Measurements from ENCODE around the gene TGFBR3L.

Gene TGFBR3L

DNA sequence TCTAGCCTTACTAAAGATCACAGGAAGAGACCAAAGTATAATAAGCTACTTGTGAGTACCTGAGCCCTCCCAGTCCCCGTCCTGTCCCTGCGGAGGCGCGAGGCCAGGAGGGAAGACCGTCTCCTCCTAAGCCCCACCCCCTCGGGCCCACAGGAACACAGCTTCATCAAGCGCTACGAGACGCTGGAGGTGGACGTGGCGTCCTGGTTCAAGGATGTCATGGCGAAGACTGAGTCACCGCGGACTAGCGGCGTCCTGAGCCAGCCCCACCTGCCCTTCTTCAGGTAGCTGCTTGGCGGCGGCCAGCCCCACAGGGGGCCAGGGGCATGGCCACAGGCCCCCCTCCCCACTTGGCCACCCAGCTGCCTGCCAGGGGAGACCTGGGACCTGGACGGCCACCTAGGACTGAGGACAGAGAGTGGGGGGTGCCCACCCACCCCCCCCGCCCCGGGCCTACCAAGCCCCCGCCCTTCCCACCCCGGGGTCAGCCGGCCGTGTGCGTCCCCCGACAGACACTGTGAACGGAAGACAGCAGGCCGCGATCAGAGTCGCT is 2.4 kb upstream of the TGFBR3L start:
- H3K36me3 ChIP-seq (ENCODE audit: control insufficient read depth in 2 of 2, insufficient read depth in 1 of 2, low read length in 2 of 2) = peaks cover 0 to 34% of the 10 kb centered on the region in 2 experiments; a peak in 2 of 3 replicates
- TF ChIP-seq, protein P1, sequence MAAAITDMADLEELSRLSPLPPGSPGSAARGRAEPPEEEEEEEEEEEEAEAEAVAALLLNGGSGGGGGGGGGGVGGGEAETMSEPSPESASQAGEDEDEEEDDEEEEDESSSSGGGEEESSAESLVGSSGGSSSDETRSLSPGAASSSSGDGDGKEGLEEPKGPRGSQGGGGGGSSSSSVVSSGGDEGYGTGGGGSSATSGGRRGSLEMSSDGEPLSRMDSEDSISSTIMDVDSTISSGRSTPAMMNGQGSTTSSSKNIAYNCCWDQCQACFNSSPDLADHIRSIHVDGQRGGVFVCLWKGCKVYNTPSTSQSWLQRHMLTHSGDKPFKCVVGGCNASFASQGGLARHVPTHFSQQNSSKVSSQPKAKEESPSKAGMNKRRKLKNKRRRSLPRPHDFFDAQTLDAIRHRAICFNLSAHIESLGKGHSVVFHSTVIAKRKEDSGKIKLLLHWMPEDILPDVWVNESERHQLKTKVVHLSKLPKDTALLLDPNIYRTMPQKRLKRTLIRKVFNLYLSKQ (tag by site-specific recombination; IDR thresholded peaks at IDR 0.05; ENCODE audit: borderline replicate concordance) = no peak
- 0 out of 2 replicates have a peak, but pooled peaks have one; percentile 11 for TF ChIP-seq KLF8 (tag by site-specific recombination; IDR thresholded peaks at IDR 0.05)
- no peak for TF ChIP-seq ZSCAN23 (tag by site-specific recombination; IDR thresholded peaks at IDR 0.05)
- no peak for TF ChIP-seq ZNF121 (tag by site-specific recombination; IDR thresholded peaks at IDR 0.05)
- no peak overlapping the region for H3K4me3 ChIP-seq (ENCODE audit: low read depth, low read length)
- no peaks in the 10 kb centered on the region for H3K9me3 ChIP-seq (ENCODE audit: control insufficient read depth, insufficient read depth, low read depth, low read length)
- POLR2A ChIA-PET = interaction anchor here (1.1 to 2.3 kb wide), 3 partner anchors 8 to 15 kb away, joined by 3 to 15 read pairs (median 8); partner anchors contain the start of genes MAP2K7 and SNAPC2
- no peaks in the 10 kb centered on the region; the same call in 1 of the 2 replicates for H3K4me1 ChIP-seq (ENCODE audit: control insufficient read depth, insufficient read depth, low read length)
- CTCF ChIA-PET = interaction anchor here (0.9 to 1.1 kb wide), 2 partner anchors 32 to 43 kb away, joined by 3 to 4 read pairs; no protein-coding TSS in a partner anchor
- no peak overlapping the region for H3K27ac ChIP-seq (ENCODE audit: extremely low read depth, low read depth, low read length)

DNA sequence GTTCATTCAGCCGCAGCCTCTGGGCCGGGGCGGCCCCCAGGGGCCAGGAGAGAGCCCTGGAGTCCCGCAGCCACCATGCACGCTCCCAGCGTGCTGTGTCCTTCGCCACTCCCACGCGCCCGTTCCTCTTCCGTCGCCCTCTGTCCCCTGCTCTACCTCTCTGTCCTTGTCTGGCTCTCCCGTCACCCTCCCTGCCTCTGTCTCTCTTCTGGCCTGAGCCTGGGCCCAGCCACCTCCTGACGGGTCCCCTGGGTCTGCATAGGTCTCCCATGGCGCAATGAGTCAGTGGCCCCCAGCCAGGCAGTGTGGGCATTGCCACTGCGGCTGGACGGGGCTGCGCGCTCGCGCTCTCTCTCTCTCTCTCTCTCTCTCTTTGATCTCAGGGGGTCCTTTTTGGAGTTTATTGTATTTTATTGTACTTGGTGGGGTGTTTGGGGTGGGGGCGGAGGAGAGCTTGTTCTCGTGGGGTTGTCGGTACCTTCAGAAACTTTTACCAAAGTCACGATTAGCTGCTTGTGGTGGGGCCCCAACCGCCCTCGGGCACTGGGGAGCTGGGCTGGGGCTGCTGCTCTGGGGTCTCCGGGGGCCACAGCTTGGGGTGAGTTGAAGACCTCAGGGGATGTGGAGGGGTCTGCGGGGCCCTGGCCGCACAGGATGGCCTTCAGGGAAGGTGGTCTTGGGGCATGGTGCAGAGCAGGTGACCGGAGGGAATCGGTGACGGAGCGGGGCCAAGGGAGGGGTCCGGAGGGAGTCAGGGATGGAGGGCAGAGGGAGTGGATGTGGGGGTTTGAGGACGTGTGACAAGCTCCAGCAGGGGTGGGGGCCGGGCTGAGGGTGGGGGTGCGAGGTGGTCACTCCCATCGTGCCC is 1.7 kb upstream of the TGFBR3L start:
- ChIA-PET POLR2A (interaction anchor here (1.1 to 2.3 kb wide), 3 partner anchors 8 to 15 kb away, joined by 3 to 15 read pairs (median 8); partner anchors contain the start of genes MAP2K7 and SNAPC2), CTCF (interaction anchor here (0.9 kb wide), 1 partner anchor 61 kb away, joined by 4 read pairs; no protein-coding TSS in a partner anchor)
- Histone ChIP-seq H3K4me3 (ENCODE audit: low read depth, low read length) (no peak overlapping the region), H3K27ac (ENCODE audit: extremely low read depth, low read depth, low read length) (no peak overlapping the region), H3K4me1 (ENCODE audit: control insufficient read depth, insufficient read depth, low read length) (no peaks in the 10 kb centered on the region; the same call in 1 of the 2 replicates), H3K9me3 (ENCODE audit: control insufficient read depth, insufficient read depth, low read depth, low read length) (no peaks in the 10 kb centered on the region), H3K36me3 (ENCODE audit: control insufficient read depth in 2 of 2, insufficient read depth in 1 of 2, low read length in 2 of 2) (peaks cover 0 to 32% of the 10 kb centered on the region in 2 experiments; a peak in 2 of 3 replicates)
- TF ChIP-seq SCRT1 (tag by site-specific recombination; IDR thresholded peaks at IDR 0.05; ENCODE audit: borderline replicate concordance) (no peak), GLIS1 (tag by site-specific recombination; IDR thresholded peaks at IDR 0.05) (peak; percentile 75), BCL11B (tag by site-specific recombination; IDR thresholded peaks at IDR 0.05; ENCODE audit: low read depth) (peak; percentile 19; the same call in 1 of the 2 replicates), ZNF350 (tag by site-specific recombination; IDR thresholded peaks at IDR 0.05) (no peak), ZNF521 (tag by site-specific recombination; IDR thresholded peaks at IDR 0.05) (no peak), ZNF239 (tag by site-specific recombination; IDR thresholded peaks at IDR 0.05) (no peak), ZNF768 (tag by site-specific recombination; IDR thresholded peaks at IDR 0.05) (no peak), ZNF596 (tag by site-specific recombination; IDR thresholded peaks at IDR 0.05) (peak; percentile 53; the same call in 1 of the 2 replicates), GLIS2 (tag by site-specific recombination; IDR thresholded peaks at IDR 0.05) (peak; percentile 43)
- TF ChIP-seq, protein P2, sequence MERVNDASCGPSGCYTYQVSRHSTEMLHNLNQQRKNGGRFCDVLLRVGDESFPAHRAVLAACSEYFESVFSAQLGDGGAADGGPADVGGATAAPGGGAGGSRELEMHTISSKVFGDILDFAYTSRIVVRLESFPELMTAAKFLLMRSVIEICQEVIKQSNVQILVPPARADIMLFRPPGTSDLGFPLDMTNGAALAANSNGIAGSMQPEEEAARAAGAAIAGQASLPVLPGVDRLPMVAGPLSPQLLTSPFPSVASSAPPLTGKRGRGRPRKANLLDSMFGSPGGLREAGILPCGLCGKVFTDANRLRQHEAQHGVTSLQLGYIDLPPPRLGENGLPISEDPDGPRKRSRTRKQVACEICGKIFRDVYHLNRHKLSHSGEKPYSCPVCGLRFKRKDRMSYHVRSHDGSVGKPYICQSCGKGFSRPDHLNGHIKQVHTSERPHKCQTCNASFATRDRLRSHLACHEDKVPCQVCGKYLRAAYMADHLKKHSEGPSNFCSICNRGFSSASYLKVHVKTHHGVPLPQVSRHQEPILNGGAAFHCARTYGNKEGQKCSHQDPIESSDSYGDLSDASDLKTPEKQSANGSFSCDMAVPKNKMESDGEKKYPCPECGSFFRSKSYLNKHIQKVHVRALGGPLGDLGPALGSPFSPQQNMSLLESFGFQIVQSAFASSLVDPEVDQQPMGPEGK (tag by site-specific recombination; IDR thresholded peaks at IDR 0.05) = peak; percentile 52
- TF ChIP-seq, protein P3, sequence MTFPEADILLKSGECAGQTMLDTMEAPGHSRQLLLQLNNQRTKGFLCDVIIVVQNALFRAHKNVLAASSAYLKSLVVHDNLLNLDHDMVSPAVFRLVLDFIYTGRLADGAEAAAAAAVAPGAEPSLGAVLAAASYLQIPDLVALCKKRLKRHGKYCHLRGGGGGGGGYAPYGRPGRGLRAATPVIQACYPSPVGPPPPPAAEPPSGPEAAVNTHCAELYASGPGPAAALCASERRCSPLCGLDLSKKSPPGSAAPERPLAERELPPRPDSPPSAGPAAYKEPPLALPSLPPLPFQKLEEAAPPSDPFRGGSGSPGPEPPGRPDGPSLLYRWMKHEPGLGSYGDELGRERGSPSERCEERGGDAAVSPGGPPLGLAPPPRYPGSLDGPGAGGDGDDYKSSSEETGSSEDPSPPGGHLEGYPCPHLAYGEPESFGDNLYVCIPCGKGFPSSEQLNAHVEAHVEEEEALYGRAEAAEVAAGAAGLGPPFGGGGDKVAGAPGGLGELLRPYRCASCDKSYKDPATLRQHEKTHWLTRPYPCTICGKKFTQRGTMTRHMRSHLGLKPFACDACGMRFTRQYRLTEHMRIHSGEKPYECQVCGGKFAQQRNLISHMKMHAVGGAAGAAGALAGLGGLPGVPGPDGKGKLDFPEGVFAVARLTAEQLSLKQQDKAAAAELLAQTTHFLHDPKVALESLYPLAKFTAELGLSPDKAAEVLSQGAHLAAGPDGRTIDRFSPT (tag by site-specific recombination; IDR thresholded peaks at IDR 0.05) = peak; percentile 28; the same call in 1 of the 2 replicates
- TF ChIP-seq, protein P4, sequence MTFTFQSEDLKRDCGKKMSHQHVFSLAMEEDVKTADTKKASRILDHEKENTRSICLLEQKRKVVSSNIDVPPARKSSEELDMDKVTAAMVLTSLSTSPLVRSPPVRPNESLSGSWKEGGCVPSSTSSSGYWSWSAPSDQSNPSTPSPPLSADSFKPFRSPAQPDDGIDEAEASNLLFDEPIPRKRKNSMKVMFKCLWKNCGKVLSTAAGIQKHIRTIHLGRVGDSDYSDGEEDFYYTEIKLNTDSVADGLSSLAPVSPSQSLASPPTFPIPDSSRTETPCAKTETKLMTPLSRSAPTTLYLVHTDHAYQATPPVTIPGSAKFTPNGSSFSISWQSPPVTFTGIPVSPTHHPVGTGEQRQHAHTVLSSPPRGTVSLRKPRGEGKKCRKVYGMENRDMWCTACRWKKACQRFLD (tag by site-specific recombination; IDR thresholded peaks at IDR 0.05) = no peak
